NK-92 (cell line): ENCODE measurements around the gene HPS5.

Experiments
- DNase-seq: peaks from one replicate; lab custom pipeline; 2025; ENCODE audit not compliant: unreplicated experiment; lab: John Stamatoyannopoulos, UW

Gene HPS5

GRCh38 chr11:18319914-18320313 is 2.0 kb downstream of the HPS5 start:
- DNase-seq, result no peak

- DNase-seq, result no peak
These were observed 4.4 kb downstream of the HPS5 start for GRCh38 chr11:18317551-18317950.

GRCh38 chr11:18315893-18316292 is 6.0 kb downstream of the HPS5 start:
- DNase-seq, result no peak

- DNase-seq, result no peak
These were observed 7.0 kb downstream of the HPS5 start for GRCh38 chr11:18314784-18315523.

GRCh38 chr11:18313965-18314763 is 7.8 kb downstream of the HPS5 start:
- no peak for DNase-seq

- DNase-seq, result no peak
These were observed 9.1 kb downstream of the HPS5 start for GRCh38 chr11:18312663-18313420.

- DNase-seq, result no peak
These were observed 9.9 kb downstream of the HPS5 start for GRCh38 chr11:18312012-18312411.

- DNase-seq, result no peak
These were observed 11.1 kb downstream of the HPS5 start for GRCh38 chr11:18310800-18311340.

GRCh38 chr11:18309691-18310090 is 12.2 kb downstream of the HPS5 start:
- DNase-seq, result no peak

GRCh38 chr11:18308242-18308641 is 13.7 kb downstream of the HPS5 start:
- DNase-seq, result no peak

GRCh38 chr11:18307461-18308139 is 14.3 kb downstream of the HPS5 start:
- no peak for DNase-seq

- DNase-seq, result no peak
These were observed 17.2 kb downstream of the HPS5 start for GRCh38 chr11:18304745-18305144.

- no peak for DNase-seq
These were observed 22.2 kb downstream of the HPS5 start for GRCh38 chr11:18299721-18300120.

- DNase-seq, result no peak
These were observed 26.6 kb downstream of the HPS5 start for GRCh38 chr11:18295316-18295715.

GRCh38 chr11:18294862-18295261 is 27.1 kb downstream of the HPS5 start:
- no peak for DNase-seq

GRCh38 chr11:18288911-18289310 is 33.0 kb downstream of the HPS5 start:
- no peak for DNase-seq

GRCh38 chr11:18285841-18286240 is 36.1 kb downstream of the HPS5 start:
- no peak for DNase-seq

GRCh38 chr11:18282626-18283025 is 39.3 kb downstream of the HPS5 start:
- no peak for DNase-seq

GRCh38 chr11:18280438-18281045 is 41.4 kb downstream of the HPS5 start:
- no peak for DNase-seq

- no peak for DNase-seq
These were observed 44.2 kb downstream of the HPS5 start for GRCh38 chr11:18277565-18278271.
